ENCODE results near the gene TOX3.

DNA sequence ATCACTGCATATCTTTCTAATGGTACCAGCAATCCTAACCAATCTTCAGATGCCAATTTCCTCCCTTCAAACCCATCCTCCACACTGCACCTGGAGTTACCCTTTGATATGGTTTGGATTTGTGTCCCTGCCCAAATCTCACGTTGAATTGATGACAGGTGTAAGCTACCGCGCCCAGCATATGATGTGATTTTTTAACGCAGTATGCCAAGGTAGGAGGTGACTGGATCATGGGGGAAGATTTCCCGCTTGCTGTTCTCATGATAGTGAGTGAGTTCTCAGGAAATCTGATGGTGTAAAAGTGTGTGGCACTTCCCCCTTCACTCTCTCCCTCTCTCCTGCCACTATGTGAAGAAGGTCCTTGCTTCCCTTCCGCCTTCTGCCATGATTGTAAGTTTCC is 57.0 kb downstream of the TOX3 start:
- TF ChIP-seq POLR2A (IDR thresholded peaks at IDR 0.05): no peak
- TF ChIP-seq, protein P1, sequence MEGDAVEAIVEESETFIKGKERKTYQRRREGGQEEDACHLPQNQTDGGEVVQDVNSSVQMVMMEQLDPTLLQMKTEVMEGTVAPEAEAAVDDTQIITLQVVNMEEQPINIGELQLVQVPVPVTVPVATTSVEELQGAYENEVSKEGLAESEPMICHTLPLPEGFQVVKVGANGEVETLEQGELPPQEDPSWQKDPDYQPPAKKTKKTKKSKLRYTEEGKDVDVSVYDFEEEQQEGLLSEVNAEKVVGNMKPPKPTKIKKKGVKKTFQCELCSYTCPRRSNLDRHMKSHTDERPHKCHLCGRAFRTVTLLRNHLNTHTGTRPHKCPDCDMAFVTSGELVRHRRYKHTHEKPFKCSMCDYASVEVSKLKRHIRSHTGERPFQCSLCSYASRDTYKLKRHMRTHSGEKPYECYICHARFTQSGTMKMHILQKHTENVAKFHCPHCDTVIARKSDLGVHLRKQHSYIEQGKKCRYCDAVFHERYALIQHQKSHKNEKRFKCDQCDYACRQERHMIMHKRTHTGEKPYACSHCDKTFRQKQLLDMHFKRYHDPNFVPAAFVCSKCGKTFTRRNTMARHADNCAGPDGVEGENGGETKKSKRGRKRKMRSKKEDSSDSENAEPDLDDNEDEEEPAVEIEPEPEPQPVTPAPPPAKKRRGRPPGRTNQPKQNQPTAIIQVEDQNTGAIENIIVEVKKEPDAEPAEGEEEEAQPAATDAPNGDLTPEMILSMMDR (IDR thresholded peaks at IDR 0.05): no peak

Data from heart left ventricle (tissue), 13 donors.